HG03045 (cell line): Measurements from ENCODE around the gene BST1.

Experiments
- ATAC-seq: cut with Tn5 transposase; IDR thresholded peaks from one replicate; pipeline ENCODE4 v1.9.1; 2021; ENCODE audit warnings: mild to moderate bottlenecking, moderate library complexity; ENCODE audit not compliant: unreplicated experiment

The BST1 gene

GRCh38 chr4:15702941-15703403, at the start of gene BST1:
Gene BST1, plus strand, starts transcription at chr4:15703065. Its CDS starts 80 bp downstream, at chr4:15703145.
- peak; percentile 63 for ATAC-seq

- ATAC-seq, result no peak
These were observed 49.4 kb upstream of the BST1 start for GRCh38 chr4:15653420-15653819.

- no peak for ATAC-seq
These were observed 48.8 kb upstream of the BST1 start for GRCh38 chr4:15653864-15654592.

GRCh38 chr4:15654593-15655222, 48.2 kb upstream of the BST1 start:
- peak; percentile 51 for ATAC-seq

GRCh38 chr4:15655223-15656037, 47.4 kb upstream of the BST1 start, which contains the start of gene FBXL5:
Gene FBXL5, minus strand, starts transcription at chr4:15655357. Its CDS starts 70 bp downstream, at chr4:15655287.
- peak; percentile 78 for ATAC-seq

GRCh38 chr4:15656038-15656470, 46.8 kb upstream of the BST1 start:
- no peak for ATAC-seq

- ATAC-seq, result no peak
These were observed 45.5 kb upstream of the BST1 start for GRCh38 chr4:15657366-15657765.

GRCh38 chr4:15658136-15658770, 44.6 kb upstream of the BST1 start:
- ATAC-seq, result no peak

GRCh38 chr4:15658781-15659180, 44.1 kb upstream of the BST1 start:
- no peak for ATAC-seq

GRCh38 chr4:15659768-15660570, 42.9 kb upstream of the BST1 start:
- no peak for ATAC-seq

- no peak for ATAC-seq
These were observed 37.0 kb upstream of the BST1 start for GRCh38 chr4:15665753-15666365.

- ATAC-seq, result no peak
These were observed 35.9 kb upstream of the BST1 start for GRCh38 chr4:15667006-15667405.

GRCh38 chr4:15668566-15669435, 34.1 kb upstream of the BST1 start:
- no peak for ATAC-seq

- no peak for ATAC-seq
These were observed 32.3 kb upstream of the BST1 start for GRCh38 chr4:15670576-15670975.

- ATAC-seq, result no peak
These were observed 30.8 kb upstream of the BST1 start for GRCh38 chr4:15672101-15672500.

GRCh38 chr4:15673337-15673736, 29.5 kb upstream of the BST1 start:
- no peak for ATAC-seq

- no peak for ATAC-seq
These were observed 28.8 kb upstream of the BST1 start for GRCh38 chr4:15674046-15674445.

GRCh38 chr4:15674926-15675325, 27.9 kb upstream of the BST1 start:
- ATAC-seq, result no peak

- no peak for ATAC-seq
These were observed 27.5 kb upstream of the BST1 start for GRCh38 chr4:15675356-15675755.
